ENCODE data around the gene MC1R.

- no peak for TF ChIP-seq PBX3 (IDR thresholded peaks at IDR 0.05; ENCODE audit: insufficient replicate concordance, low read depth, low read length)
- TF ChIP-seq E2F4 (IDR thresholded peaks at IDR 0.05; ENCODE audit: low read depth, low read length), result 0 out of 2 replicates have a peak, but pooled peaks have one; percentile 15
- no peak for TF ChIP-seq CTCF (IDR thresholded peaks at IDR 0.05 in 2 of 3, conservative IDR thresholded peaks at IDR 0.05 in 1 of 3; ENCODE audit: control insufficient read depth in 2 of 3, extremely low read depth in 1 of 3, insufficient read depth in 1 of 3, low read depth in 3 of 3, low read length in 3 of 3)
- TF ChIP-seq MLLT1 (IDR thresholded peaks at IDR 0.05), result no peak
- TF ChIP-seq EP300 (IDR thresholded peaks at IDR 0.05; ENCODE audit: borderline replicate concordance in 1 of 2, control insufficient read depth in 1 of 2, low read depth in 2 of 2, low read length in 2 of 2), result no peak
- no peak for TF ChIP-seq USF2 (IDR thresholded peaks at IDR 0.05; ENCODE audit: borderline replicate concordance, low read depth, low read length)
- TF ChIP-seq NR2C1 (IDR thresholded peaks at IDR 0.05), result no peak
- peak; percentile 79 for TF ChIP-seq POLR2AphosphoS5 (IDR thresholded peaks at IDR 0.05; ENCODE audit: low read length)
- 0 out of 2 replicates have a peak, but pooled peaks have one; percentile 3 for TF ChIP-seq TCF12 (IDR thresholded peaks at IDR 0.05; ENCODE audit: low read depth, low read length)
- TF ChIP-seq ELK1 (IDR thresholded peaks at IDR 0.05; ENCODE audit: low read depth, low read length), result no peak
- peak; percentile 93 for TF ChIP-seq IKZF1 (conservative IDR thresholded peaks at IDR 0.05)
Measured at GRCh38 chr16:89873109-89873971, 45.3 kb upstream of the MC1R start, which contains the start of gene TCF25.
